Fibroblast of pulmonary artery (primary cell): ENCODE data around the gene TBR1.

Experiments used
- DNase-seq: peaks from one replicate; pipeline ENCODE4 v3.0.0-alpha.2; 2010; ENCODE audit warnings: low read depth
- H3K4me3 ChIP-seq: replicated peaks from 2 replicates; pipeline ENCODE4 v1.5.1; 2011; ENCODE audit warnings: low read depth, mild to moderate bottlenecking, control low read depth, low read length, moderate library complexity
- CTCF ChIP-seq: IDR thresholded peaks from 2 replicates; pipeline ENCODE4 v1.5.1; 2011; ENCODE audit warnings: mild to moderate bottlenecking, control low read depth, low read length, inconsistent platforms; ENCODE audit errors: missing control alignments

Gene TBR1

DNA sequence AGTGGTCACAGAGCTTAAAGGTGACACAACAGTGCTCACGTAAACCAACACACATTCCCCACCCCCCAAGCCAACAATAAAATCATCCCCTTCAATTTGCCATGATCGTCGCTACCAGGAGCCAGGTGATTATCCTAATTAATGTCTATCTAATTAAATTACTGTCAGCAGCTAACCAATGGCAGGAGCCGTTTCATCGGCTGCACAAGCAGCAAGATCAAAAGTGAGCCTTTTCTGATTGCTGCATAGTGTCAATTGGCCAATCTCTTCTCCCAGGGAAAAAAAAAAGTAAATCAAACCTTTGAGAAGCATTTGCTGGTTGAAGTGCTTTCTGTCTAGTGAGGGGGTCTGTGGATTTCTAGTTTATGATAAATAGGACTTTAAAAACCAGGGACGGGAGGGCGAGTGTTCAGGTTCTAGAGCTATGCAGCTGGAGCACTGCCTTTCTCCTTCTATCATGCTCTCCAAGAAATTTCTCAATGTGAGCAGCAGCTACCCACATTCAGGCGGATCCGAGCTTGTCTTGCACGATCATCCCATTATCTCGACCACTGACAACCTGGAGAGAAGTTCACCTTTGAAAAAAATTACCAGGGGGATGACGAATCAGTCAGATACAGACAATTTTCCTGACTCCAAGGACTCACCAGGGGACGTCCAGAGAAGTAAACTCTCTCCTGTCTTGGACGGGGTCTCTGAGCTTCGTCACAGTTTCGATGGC lies at the start of gene TBR1:
Gene TBR1, plus strand, starts transcription at position 311 of the 721 bp plus-strand sequence. Its CDS starts 114 bp downstream, at position 425.
- peak within 1 kb of the TSS; percentile 53 for H3K4me3 ChIP-seq
- TF ChIP-seq CTCF = no peak
- no peak for DNase-seq

DNA sequence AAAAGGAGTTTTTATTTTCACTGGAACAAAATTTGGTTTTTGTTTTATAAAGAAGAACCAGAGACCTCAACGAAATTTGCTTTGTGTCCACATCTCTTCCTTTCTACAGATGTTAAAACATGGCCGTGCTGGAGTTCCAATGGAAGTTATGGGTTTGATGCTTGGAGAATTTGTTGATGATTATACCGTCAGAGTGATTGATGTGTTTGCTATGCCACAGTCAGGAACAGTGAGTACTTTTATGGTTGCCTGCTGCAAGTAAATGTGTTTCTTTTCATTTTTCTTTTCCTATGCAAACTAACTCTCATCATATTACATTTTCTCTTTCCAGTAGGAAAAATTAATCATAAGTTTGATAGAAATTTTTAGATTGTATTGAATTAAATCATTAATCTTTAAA lies 48.4 kb upstream of the TBR1 start:
- DNase-seq = no peak
- TF ChIP-seq CTCF = no peak
- H3K4me3 ChIP-seq = no peak overlapping the region

- no peak for TF ChIP-seq CTCF
These were observed 46.8 kb upstream of the TBR1 start for GRCh38 chr2:161369311-161369710.

DNA sequence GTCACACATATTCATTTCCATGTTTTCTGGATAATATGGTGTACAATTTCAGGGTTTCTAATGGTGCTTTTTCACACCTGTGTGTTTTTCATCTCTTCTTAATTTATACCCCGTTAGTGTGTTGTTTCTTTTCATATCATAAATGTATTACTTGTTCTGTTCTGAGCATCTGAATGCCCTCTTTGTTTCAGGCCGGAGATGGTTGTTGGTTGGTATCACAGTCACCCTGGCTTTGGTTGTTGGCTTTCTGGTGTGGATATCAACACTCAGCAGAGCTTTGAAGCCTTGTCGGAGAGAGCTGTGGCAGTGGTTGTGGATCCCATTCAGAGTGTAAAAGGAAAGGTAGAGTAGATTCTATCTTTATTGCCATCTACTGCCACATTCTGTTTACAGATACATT lies 45.1 kb upstream of the TBR1 start:
- no peak for TF ChIP-seq CTCF
- DNase-seq = no peak

More at GRCh38 chr2:161369311-161369710, 46.8 kb upstream of the TBR1 start:
- no peak for DNase-seq
- no peak overlapping the region for H3K4me3 ChIP-seq

GRCh38 chr2:161371869-161372268 lies 44.2 kb upstream of the TBR1 start:
- DNase-seq = no peak
- H3K4me3 ChIP-seq = no peak overlapping the region
- TF ChIP-seq CTCF = no peak

More for the DNA sequence above, 45.1 kb upstream of the TBR1 start:
- no peak overlapping the region for H3K4me3 ChIP-seq

DNA sequence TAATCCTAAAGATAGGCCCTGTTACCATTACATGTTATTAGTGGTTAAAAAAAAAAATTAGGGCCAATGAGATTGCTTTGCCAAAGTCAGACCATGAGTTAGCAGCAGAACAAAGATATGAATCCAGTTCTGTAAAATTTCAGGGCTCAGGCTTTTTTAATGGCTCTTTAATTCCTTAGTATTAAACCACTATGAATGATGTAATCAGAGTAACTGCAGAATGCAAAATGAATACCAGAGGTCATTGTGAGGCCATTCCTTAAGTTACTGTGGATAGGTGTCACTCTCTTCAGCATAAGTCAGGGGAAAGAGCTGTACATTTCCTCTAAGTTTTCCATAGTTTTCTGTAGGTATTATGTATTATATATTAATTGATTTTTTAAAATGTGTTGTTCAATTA lies 42.2 kb upstream of the TBR1 start:
- peak; percentile 28 for DNase-seq
- no peak overlapping the region for H3K4me3 ChIP-seq
- no peak for TF ChIP-seq CTCF

GRCh38 chr2:161374446-161374845 lies 41.7 kb upstream of the TBR1 start:
- no peak for TF ChIP-seq CTCF
- no peak for DNase-seq
- no peak overlapping the region for H3K4me3 ChIP-seq
